GM23248 (cell line): ENCODE data around the gene IRS1.

ENCODE experiments used
- EZH2 ChIP-seq: fragments of 200-600 bp; sonication (generic); IDR thresholded peaks from 2 replicates; pipeline ENCODE4 v1.6.1; 2018; ENCODE audit warnings: antibody characterized with exemption, mild to moderate bottlenecking; ENCODE audit not compliant: insufficient read depth, poor library complexity, severe bottlenecking
- EZH2phosphoT487 ChIP-seq: fragments of 200-600 bp; sonication (generic); IDR thresholded peaks from 2 replicates; pipeline ENCODE4 v1.6.1; 2018; ENCODE audit warnings: antibody characterized with exemption, moderate library complexity, mild to moderate bottlenecking, low read depth; ENCODE audit not compliant: insufficient read depth

GRCh38 chr2:226705965-226706364, 93.7 kb downstream of the IRS1 start:
- TF ChIP-seq EZH2 (no peak), EZH2phosphoT487 (no peak)
